HUES64 (cell line): Measurements from ENCODE around the gene ABHD2.

Experiments used
- H3K27ac ChIP-seq: 2 replicates; pipeline ENCODE4 v1.7.0; 2013; ENCODE audit warnings: low read depth, low read length, inconsistent platforms
- H3K27me3 ChIP-seq: 2 replicates; pipeline ENCODE4 v1.6.1; 2013; ENCODE audit warnings: mild to moderate bottlenecking, low read length; ENCODE audit not compliant: insufficient read depth
- H3K36me3 ChIP-seq: 2 replicates; pipeline ENCODE4 v1.6.1; 2013; ENCODE audit warnings: mild to moderate bottlenecking, low read length; ENCODE audit not compliant: insufficient read depth
- H3K4me1 ChIP-seq: 2 replicates; pipeline ENCODE4 v1.6.1; 2013; ENCODE audit warnings: mild to moderate bottlenecking, low read length, moderate library complexity; ENCODE audit not compliant: insufficient read depth
- H3K4me3 ChIP-seq: 2 replicates; pipeline ENCODE4 v1.5.1; 2013; ENCODE audit warnings: mild to moderate bottlenecking, low read length, moderate library complexity
- H3K9ac ChIP-seq: 2 replicates; pipeline ENCODE4 v1.6.1; 2013; ENCODE audit warnings: mild to moderate bottlenecking, low read depth, low read length
- H3K9me3 ChIP-seq: 2 replicates; pipeline ENCODE4 v1.6.1; 2013; ENCODE audit warnings: low read depth, low read length; ENCODE audit not compliant: insufficient read depth
- WGBS: fragments of 150-250, 120-280 bp; methylation state at CpG from one replicate; pipeline ENCODE4 v1.1.7; 2013; ENCODE audit warnings: missing lambda C conversion rate; 5-methylcytosine and 5-hydroxymethylcytosine counted together

Gene ABHD2

GRCh38 chr15:89103481-89104171 is 15.4 kb downstream of the ABHD2 start:
- Histone ChIP-seq H3K27ac (no peak overlapping the region), H3K4me1 (peaks cover 7% of the 10 kb centered on the region; the same call in 1 of the 2 replicates), H3K9ac (no peak overlapping the region), H3K9me3 (no peaks in the 10 kb centered on the region), H3K27me3 (no peaks in the 10 kb centered on the region), H3K36me3 (no peaks in the 10 kb centered on the region), H3K4me3 (no peak overlapping the region)
- WGBS: 92% methylated on average over 5 of the region's 5 CpGs

DNA sequence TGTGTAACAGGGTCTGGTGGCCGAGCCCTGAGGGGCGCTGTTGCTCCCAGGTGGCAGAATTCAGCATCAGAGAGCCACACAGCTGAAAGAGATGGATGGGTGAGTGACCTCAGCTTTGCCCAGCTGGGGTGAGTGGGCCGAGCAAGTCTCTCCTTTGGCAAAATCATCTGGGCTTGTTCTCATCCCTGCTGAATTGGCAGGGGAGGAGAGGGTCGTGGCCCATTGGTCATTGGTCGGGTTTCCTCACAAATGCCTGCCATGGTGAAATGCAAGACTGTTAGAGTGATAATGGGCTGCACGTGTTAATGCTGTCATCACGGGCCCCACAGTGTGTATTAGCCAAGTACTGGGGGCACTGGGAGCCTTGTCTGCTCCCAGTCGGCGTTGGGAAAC is 15.9 kb downstream of the ABHD2 start:
- Histone ChIP-seq H3K27me3 (no peaks in the 10 kb centered on the region), H3K9ac (no peak overlapping the region), H3K9me3 (no peaks in the 10 kb centered on the region), H3K36me3 (no peaks in the 10 kb centered on the region), H3K27ac (no peak overlapping the region), H3K4me1 (peaks cover 10% of the 10 kb centered on the region), H3K4me3 (no peak overlapping the region)
- WGBS: 89% methylated on average over 9 of the region's 9 CpGs

GRCh38 chr15:89105147-89105546 is 16.9 kb downstream of the ABHD2 start:
- Histone ChIP-seq H3K27ac (no peak overlapping the region), H3K36me3 (no peaks in the 10 kb centered on the region), H3K4me3 (no peak overlapping the region), H3K9ac (no peak overlapping the region), H3K9me3 (no peaks in the 10 kb centered on the region), H3K4me1 (peaks cover 11% of the 10 kb centered on the region), H3K27me3 (no peaks in the 10 kb centered on the region)
- 82% methylated on average over 4 of the region's 4 CpGs for WGBS

DNA sequence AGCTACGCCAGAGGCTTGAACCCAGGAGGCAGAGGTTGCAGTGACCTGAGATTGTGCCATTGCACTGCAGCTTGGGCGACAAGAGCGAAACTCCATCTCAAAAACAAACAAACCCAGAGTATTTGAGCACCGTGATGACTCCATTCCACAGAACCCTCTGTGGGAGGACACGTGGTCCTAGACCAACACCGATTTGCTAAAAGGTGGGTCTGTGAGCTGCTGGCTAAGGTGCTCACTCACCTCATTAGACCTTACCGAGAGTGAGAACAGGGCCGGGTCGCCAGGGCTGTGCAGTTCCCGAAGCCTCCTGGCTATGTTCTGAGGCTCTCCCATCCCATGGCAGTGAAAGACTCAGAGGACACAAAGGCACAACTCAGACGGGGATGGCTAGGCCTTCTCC is 17.9 kb downstream of the ABHD2 start:
- no peak overlapping the region for H3K9ac ChIP-seq
- H3K9me3 ChIP-seq: no peaks in the 10 kb centered on the region
- H3K4me3 ChIP-seq: no peak overlapping the region
- whole genome bisulfite sequencing: 86% methylated on average over 11 of the region's 11 CpGs
- no peaks in the 10 kb centered on the region for H3K27me3 ChIP-seq
- no peak overlapping the region for H3K27ac ChIP-seq
- H3K36me3 ChIP-seq: no peaks in the 10 kb centered on the region
- peaks cover 13% of the 10 kb centered on the region for H3K4me1 ChIP-seq

DNA sequence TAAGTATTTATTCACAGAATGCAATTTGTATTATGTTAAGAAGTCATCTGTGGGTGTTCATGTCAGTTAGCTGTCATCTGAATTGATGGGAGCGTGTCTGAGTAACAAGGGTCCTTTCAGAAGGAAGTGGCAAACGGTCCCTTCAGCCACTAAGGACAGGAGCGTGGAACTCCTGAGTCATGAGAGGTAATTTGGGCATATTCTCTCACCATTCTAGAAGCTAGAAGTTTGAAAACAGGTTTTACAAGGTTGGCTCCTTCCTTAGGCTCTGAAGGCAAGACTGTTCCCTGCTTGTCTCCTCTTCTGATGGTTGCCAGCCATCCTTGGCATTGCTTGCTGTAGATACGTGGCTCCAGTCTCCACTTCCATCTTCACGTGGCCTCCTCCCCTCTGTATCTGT is 19.7 kb downstream of the ABHD2 start:
- 90% methylated on average over 5 of the region's 5 CpGs for WGBS
- H3K27me3 ChIP-seq: no peaks in the 10 kb centered on the region

GRCh38 chr15:89108835-89109234 is 20.6 kb downstream of the ABHD2 start:
- Histone ChIP-seq H3K27ac (no peak overlapping the region), H3K27me3 (no peaks in the 10 kb centered on the region)
- 92% methylated on average over 4 of the region's 4 CpGs for WGBS

More for the DNA sequence above, 19.7 kb downstream of the ABHD2 start:
- Histone ChIP-seq H3K27ac (no peak overlapping the region), H3K4me3 (no peak overlapping the region), H3K9me3 (no peaks in the 10 kb centered on the region), H3K9ac (no peak overlapping the region), H3K4me1 (peaks cover 21% of the 10 kb centered on the region), H3K36me3 (no peaks in the 10 kb centered on the region)

GRCh38 chr15:89109238-89109637 is 21.0 kb downstream of the ABHD2 start:
- no peaks in the 10 kb centered on the region for H3K36me3 ChIP-seq
- H3K9ac ChIP-seq: no peak overlapping the region
- no peak overlapping the region for H3K27ac ChIP-seq
- H3K9me3 ChIP-seq: no peaks in the 10 kb centered on the region
- H3K4me3 ChIP-seq: no peak overlapping the region
- 65% methylated on average over 2 of the region's 4 CpGs for WGBS
- peaks cover 26% of the 10 kb centered on the region for H3K4me1 ChIP-seq
- no peaks in the 10 kb centered on the region for H3K27me3 ChIP-seq

More at GRCh38 chr15:89108835-89109234, 20.6 kb downstream of the ABHD2 start:
- Histone ChIP-seq H3K4me1 (peaks cover 26% of the 10 kb centered on the region), H3K9ac (no peak overlapping the region), H3K4me3 (no peak overlapping the region), H3K9me3 (no peaks in the 10 kb centered on the region), H3K36me3 (no peaks in the 10 kb centered on the region)

- no peaks in the 10 kb centered on the region for H3K27me3 ChIP-seq
- 93% methylated on average over 8 of the region's 8 CpGs for WGBS
- H3K36me3 ChIP-seq: no peaks in the 10 kb centered on the region
- peaks cover 29% of the 10 kb centered on the region for H3K4me1 ChIP-seq
- no peak overlapping the region for H3K27ac ChIP-seq
- no peaks in the 10 kb centered on the region for H3K9me3 ChIP-seq
- H3K4me3 ChIP-seq: no peak overlapping the region
- no peak overlapping the region for H3K9ac ChIP-seq
Measured at GRCh38 chr15:89110060-89110459, 21.8 kb downstream of the ABHD2 start.

DNA sequence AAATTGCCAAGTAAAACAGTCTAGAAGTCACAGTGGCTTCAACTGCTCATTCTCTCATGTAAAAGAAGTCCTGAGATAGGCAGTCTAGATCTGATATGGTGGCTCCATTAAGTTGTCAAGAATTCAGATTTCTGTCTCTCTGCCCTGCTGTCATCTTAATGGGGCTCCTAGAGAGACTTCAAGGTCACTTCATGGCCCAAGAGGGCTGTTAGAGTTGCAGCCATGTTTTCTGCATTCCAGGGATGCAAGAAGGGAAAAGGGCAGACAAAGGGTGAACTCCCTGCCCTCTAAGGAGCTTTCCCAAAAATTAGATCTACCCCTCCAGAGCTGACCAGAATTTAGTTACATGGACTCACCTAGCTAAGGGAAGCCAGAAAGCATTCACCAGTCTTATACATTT is 23.1 kb downstream of the ABHD2 start:
- H3K4me3 ChIP-seq: no peak overlapping the region
- no peaks in the 10 kb centered on the region for H3K9me3 ChIP-seq
- H3K4me1 ChIP-seq: peaks cover 35% of the 10 kb centered on the region
- no peak overlapping the region for H3K9ac ChIP-seq
- peaks cover under 1% of the 10 kb centered on the region; the same call in 1 of the 2 replicates for H3K36me3 ChIP-seq
- no peak overlapping the region for H3K27ac ChIP-seq
- no peaks in the 10 kb centered on the region for H3K27me3 ChIP-seq

DNA sequence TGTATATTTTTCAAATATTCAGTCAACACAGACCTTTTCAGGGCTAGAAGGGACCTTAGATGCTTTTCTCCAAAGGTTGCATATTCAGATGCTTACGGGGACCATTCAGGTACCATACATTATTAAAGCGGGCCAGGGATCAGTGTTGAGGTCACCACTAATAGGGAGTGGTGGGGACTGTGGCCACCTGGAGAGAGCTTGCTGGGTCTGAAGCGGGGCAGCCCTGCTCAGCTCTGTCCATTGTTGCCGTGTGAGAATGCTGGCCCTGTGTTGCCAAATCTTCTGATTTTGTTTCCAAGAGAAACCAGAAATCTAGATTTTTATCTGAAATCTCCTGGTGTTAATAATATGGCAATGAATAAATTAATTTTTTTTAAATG is 23.7 kb downstream of the ABHD2 start:
- Histone ChIP-seq H3K9ac (no peak overlapping the region), H3K36me3 (peaks cover 4% of the 10 kb centered on the region), H3K9me3 (no peaks in the 10 kb centered on the region), H3K4me1 (peaks cover 37% of the 10 kb centered on the region), H3K4me3 (no peak overlapping the region), H3K27me3 (no peaks in the 10 kb centered on the region), H3K27ac (no peak overlapping the region)
- WGBS: 86% methylated on average over 4 of the region's 4 CpGs

DNA sequence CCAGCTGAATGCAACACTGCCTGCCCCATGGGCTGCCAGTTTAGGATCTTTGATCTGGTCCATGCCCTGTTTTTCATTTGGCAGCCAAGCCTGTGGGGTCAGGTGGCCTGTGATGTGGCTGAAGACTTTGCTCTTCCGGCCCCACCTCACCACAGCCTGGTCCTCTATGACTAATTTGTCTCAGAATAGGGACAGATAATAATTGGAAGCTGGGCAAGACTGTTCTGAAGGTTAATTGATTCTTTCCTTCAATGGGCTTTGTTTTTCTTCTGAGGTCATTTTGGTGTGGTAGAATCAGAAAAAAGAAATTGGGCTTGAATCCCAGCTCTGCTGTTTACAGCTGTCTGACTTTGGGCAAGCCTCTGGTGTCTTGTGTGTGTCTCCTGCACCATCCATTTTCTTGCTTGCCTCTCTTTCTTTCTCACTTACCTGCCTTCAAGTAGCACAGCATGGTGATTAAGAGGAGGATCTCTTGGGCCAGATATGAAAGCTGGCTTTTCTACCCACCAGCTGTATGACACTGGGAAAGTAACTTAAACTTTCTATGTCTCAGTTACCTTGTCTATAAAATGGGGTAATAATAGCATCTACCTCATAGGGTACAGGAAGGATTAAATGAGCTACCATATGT is 24.2 kb downstream of the ABHD2 start:
- Histone ChIP-seq H3K36me3 (peaks cover 4% of the 10 kb centered on the region), H3K27ac (no peak overlapping the region), H3K27me3 (no peaks in the 10 kb centered on the region), H3K4me1 (peaks cover 37% of the 10 kb centered on the region), H3K9me3 (no peaks in the 10 kb centered on the region), H3K4me3 (no peak overlapping the region), H3K9ac (no peak overlapping the region)
- WGBS: 100% methylated on average over 1 of the region's 1 CpG
